GM12872 (cell line): ENCODE measurements around the gene NFAT5.

Source experiments
- TF ChIP-seq, protein P1 (sequence below): IDR thresholded peaks from 3 replicates; pipeline ENCODE4 v1.5.1; 2011; ENCODE audit warnings: low read depth, mild to moderate bottlenecking, low read length, moderate library complexity; ENCODE audit not compliant: insufficient read depth

NFAT5 gene

DNA sequence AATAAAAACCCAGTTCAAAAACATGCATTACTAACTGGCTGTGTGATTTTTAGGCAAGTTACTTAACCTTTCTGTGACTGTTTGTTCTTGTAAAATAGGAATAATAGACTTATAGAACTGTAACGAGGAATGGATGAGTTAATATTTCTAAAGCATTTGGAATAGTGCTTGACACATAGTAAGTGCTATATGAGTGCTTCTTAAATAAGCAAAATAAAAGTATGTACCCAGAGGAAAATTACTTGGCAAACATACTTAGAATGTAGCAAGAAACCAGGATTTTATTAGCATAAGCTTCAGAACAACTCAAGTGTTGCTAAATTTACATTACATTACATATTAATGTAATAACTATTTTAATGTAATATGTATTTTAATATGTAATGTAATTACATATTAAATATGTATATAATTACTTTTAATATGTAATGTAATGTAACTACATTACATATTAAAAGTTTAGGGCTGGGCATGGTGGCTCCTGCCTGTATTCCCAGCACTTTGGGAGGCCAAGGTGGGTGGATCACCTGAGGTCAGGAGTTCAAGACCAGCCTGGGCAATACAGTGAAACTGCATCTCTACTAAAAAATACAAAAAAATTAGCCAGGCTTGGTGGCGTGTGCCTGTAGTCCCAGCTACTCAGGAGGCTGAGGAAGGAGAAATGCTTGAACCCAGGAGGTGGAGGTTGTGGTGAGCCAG, 14.2 kb downstream of the NFAT5 start:
- TF ChIP-seq, protein P1, sequence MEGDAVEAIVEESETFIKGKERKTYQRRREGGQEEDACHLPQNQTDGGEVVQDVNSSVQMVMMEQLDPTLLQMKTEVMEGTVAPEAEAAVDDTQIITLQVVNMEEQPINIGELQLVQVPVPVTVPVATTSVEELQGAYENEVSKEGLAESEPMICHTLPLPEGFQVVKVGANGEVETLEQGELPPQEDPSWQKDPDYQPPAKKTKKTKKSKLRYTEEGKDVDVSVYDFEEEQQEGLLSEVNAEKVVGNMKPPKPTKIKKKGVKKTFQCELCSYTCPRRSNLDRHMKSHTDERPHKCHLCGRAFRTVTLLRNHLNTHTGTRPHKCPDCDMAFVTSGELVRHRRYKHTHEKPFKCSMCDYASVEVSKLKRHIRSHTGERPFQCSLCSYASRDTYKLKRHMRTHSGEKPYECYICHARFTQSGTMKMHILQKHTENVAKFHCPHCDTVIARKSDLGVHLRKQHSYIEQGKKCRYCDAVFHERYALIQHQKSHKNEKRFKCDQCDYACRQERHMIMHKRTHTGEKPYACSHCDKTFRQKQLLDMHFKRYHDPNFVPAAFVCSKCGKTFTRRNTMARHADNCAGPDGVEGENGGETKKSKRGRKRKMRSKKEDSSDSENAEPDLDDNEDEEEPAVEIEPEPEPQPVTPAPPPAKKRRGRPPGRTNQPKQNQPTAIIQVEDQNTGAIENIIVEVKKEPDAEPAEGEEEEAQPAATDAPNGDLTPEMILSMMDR: no peak

GRCh38 chr16:69581297-69581696, 15.5 kb downstream of the NFAT5 start:
- TF ChIP-seq, protein P1: no peak

DNA sequence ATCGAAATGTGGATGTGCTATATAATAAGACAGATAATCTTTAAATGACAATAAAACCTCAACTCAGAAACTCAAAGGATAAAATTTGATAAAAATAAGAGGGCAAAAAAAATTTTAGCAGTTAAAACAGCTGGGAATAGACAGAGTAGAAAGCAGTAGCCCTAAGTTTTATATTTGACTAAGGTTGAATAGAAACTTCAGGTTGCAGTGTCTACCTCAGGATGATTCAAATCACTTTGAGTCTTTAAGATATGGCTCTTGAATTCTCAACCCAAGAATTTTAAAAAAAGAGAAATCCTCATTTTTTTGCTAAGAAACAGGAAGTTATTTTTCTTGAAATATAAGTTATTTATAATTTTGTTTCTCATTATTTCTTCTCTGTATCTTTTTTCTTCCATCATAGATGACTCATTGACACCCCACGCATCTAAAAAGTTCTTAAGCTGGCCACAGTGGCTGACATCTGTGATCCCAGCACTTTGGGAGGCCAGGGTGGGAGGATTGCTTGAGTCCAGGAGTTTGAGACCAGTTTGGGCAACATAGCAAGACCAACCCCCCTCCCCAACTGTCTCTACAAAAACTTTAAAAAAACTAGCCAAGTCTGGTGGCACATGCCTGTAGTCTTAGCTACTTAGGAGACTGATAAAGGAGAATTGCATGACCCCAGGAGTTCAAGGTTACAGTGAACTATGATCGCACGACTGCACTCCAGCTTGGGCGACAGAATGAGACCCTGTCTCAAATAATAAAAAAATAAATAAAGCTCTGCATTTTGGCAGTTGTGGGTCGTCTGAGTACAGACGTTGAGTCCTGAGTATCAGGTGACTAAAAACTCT, 23.9 kb downstream of the NFAT5 start:
- TF ChIP-seq, protein P1: no peak

DNA sequence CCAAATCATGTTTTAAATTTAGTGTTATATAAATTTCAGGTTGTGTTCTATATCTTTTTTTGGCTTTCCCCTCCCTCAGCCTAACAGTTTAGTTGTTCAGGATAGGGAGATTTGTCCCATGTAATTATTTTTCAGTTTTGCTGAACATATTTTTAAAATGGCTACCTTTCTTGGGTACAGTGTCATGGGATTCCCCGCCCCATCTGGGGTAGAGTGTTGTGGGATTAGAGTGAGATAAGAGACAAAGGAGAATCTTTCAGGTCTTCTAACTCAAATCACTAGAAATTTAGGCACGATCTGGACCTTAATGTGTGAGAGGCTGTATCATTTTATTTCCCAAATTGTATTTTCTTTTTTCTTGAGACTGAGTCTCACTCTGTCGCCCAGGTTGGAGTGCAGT, 24.8 kb downstream of the NFAT5 start:
- TF ChIP-seq, protein P1: no peak

GRCh38 chr16:69593751-69594255, 28.0 kb downstream of the NFAT5 start:
- TF ChIP-seq, protein P1: no peak

DNA sequence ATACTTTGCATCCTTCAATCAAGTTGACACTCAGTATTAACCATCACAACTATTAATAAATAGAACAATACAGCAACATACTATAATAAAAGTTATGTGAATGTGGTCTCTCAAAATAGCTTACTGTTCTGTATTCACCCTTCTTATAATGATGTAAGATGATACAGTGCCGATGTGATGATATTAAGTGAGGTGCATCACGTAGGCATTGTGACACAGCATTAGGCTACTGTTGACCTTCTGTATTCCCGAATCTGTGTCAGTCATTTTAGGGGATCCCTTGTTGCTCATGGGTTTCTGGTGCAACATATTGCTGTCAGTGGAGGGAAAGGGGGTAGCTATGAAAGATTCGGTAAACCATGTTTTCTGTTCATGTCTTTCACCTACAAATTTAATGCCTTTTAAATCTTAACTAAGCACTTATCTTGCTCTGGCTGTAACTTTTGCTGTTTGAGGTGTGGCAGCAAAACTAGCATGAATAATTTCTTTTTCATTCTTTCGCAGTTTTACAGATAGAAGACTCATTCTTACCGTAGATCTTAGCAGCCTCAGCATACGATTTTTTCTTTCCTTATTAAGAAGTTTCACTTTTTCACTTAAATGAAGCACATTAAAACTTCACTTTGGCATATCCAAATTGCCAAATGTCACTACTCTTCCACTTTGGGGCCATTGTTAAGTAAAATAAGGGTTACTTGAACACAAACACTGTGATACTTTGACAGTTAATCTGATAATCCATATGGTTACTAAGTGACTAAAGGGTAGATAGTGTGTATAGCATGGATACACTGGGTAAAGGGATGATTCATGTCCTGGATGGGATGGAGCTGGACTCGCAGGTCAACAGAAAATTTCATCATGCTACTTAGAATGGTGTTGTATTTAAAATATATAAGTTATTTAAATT, 29.6 kb downstream of the NFAT5 start:
- TF ChIP-seq, protein P1: no peak

DNA sequence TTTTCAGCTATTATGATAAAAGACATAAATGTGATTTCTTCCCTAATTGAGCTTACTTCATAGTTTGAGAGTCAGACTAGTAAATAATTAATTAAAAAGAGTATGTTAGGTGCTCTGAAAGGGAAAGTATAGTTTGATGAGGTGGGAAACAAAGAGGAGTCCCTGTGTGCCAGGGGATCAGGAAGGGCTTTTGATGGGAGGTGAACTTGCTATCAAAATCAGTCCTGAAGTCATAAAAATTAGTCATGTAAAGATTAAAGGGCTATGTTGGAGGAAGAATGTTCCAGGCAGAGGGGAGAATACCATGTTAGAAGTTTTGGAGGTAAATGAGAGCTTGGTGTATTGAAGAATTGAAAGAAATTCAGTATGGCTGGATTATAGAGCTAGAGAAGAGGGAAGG, 31.0 kb downstream of the NFAT5 start:
- TF ChIP-seq, protein P1: no peak
